Peyer's patch (tissue), 4 donors: ENCODE measurements around the gene BDNF. TPM values are rescaled to one million over a fixed set of nuclear protein-coding genes. Genes with fewer than 3 reads are reported as not detected.

Experiments used
- DNase-seq, 3 donors: peaks; one replicate each; pipeline ENCODE4 v3.0.0-alpha.2; 2017 to 2019
- H3K27ac ChIP-seq, 4 donors: fragments of 200-600 bp; sonication (generic); one replicate each; pipeline ENCODE4 v1.5.1; 2016 to 2019
- H3K27me3 ChIP-seq, 2 donors: fragments of 200-600 bp; sonication (generic); one replicate each; pipeline ENCODE4 v1.5.1; 2019
- H3K36me3 ChIP-seq, 3 donors: fragments of 200-600 bp; sonication (generic); one replicate each; pipeline ENCODE4 v1.5.1; 2016 to 2019
- H3K4me1 ChIP-seq, 4 donors: fragments of 200-600 bp; sonication (generic); one replicate each; pipeline ENCODE4 v1.5.1; 2016 to 2019
- H3K4me3 ChIP-seq, 4 donors: fragments of 200-600 bp; sonication (generic); 1 replicate in 3 of 4; 2 replicates in 1 of 4; pipeline ENCODE4 v1.5.1; 2016 to 2019; ENCODE audit warnings: mild to moderate bottlenecking in 1 of 4
- H3K9me3 ChIP-seq, 4 donors: fragments of 200-600 bp; sonication (generic); one replicate each; pipeline ENCODE4 v1.5.1; 2016 to 2019; ENCODE audit warnings: mild to moderate bottlenecking in 1 of 4
- CTCF ChIP-seq, 6 experiments: fragments of 450-650 bp in 4 of 6; fragments of 200-600 bp in 2 of 6; sonication (generic) in 1 of 6; IDR thresholded peaks; one replicate each; pipeline ENCODE4 v1.5.1; 2017 to 2019; ENCODE audit warnings: antibody characterized with exemption in 6 of 6, mild to moderate bottlenecking in 3 of 6, moderate library complexity in 1 of 6
- POLR2A ChIP-seq, 2 donors: fragments of 450-650 bp; IDR thresholded peaks; one replicate each; pipeline ENCODE4 v1.5.1; 2017; ENCODE audit warnings: antibody characterized with exemption in 2 of 2, mild to moderate bottlenecking in 2 of 2, moderate library complexity in 2 of 2
- total RNA-seq, 4 donors: library from RNA; depleted of rRNA; stranded (reverse); fragments of >200 nt; gene quantifications; one replicate each; pipeline ENCODE4 v1.1.0, GENCODE V29; 2016

The BDNF gene
- total RNA-seq, 4 donors from 2014 or later = 0.53 to 1.3 TPM; not detected in 2

GRCh38 chr11:27716216-27716615 is 16.0 kb upstream of the BDNF start:
- TF ChIP-seq CTCF (IDR thresholded peaks at IDR 0.05) (no peak), POLR2A (IDR thresholded peaks at IDR 0.05) (no peak)
- Histone ChIP-seq H3K27me3 (peaks cover 0 to 25% of the 10 kb centered on the region in 2 donors), H3K4me1 (peaks cover 0 to 14% (median 0%) of the 10 kb centered on the region in 4 donors), H3K36me3 (no peaks in the 10 kb centered on the region), H3K27ac (no peak overlapping the region), H3K9me3 (no peaks in the 10 kb centered on the region), H3K4me3 (no peak overlapping the region)
- DNase-seq = no peak

GRCh38 chr11:27711725-27712124 is 11.5 kb upstream of the BDNF start:
- Histone ChIP-seq H3K27me3 (no peaks in the 10 kb centered on the region), H3K36me3 (no peaks in the 10 kb centered on the region), H3K27ac (no peak overlapping the region), H3K4me3 (no peak overlapping the region), H3K9me3 (no peaks in the 10 kb centered on the region), H3K4me1 (no peaks in the 10 kb centered on the region)
- DNase-seq = no peak
- no peak for TF ChIP-seq CTCF (IDR thresholded peaks at IDR 0.05)
- no peak for TF ChIP-seq POLR2A (IDR thresholded peaks at IDR 0.05)

GRCh38 chr11:27710536-27710935 is 10.3 kb upstream of the BDNF start:
- no peak for DNase-seq
- no peaks in the 10 kb centered on the region for H3K27me3 ChIP-seq
- no peaks in the 10 kb centered on the region for H3K9me3 ChIP-seq
- H3K4me1 ChIP-seq = no peaks in the 10 kb centered on the region
- no peak overlapping the region for H3K4me3 ChIP-seq
- H3K36me3 ChIP-seq = no peaks in the 10 kb centered on the region
- H3K27ac ChIP-seq = no peak overlapping the region
- TF ChIP-seq POLR2A (IDR thresholded peaks at IDR 0.05) (no peak), CTCF (IDR thresholded peaks at IDR 0.05) (no peak)

- H3K4me1 ChIP-seq = no peaks in the 10 kb centered on the region
- no peak for DNase-seq
- no peaks in the 10 kb centered on the region for H3K27me3 ChIP-seq
- H3K36me3 ChIP-seq = no peaks in the 10 kb centered on the region
- H3K4me3 ChIP-seq = no peak overlapping the region
- no peak for TF ChIP-seq CTCF (IDR thresholded peaks at IDR 0.05)
- TF ChIP-seq POLR2A (IDR thresholded peaks at IDR 0.05) = no peak
- no peaks in the 10 kb centered on the region for H3K9me3 ChIP-seq
- H3K27ac ChIP-seq = no peak overlapping the region
Observed at GRCh38 chr11:27707676-27708075, 7.4 kb upstream of the BDNF start.

- no peak for TF ChIP-seq POLR2A (IDR thresholded peaks at IDR 0.05)
- peak in 4 of 6 experiments; percentile 42 to 57 (median 54) for TF ChIP-seq CTCF (IDR thresholded peaks at IDR 0.05)
- Histone ChIP-seq H3K27ac (no peak overlapping the region), H3K4me1 (peaks cover 0 to 8% (median 0%) of the 10 kb centered on the region in 4 donors), H3K36me3 (no peaks in the 10 kb centered on the region), H3K4me3 (no peak overlapping the region), H3K9me3 (no peaks in the 10 kb centered on the region), H3K27me3 (peaks cover 0 to 5% of the 10 kb centered on the region in 2 donors)
- DNase-seq = no peak
Observed at GRCh38 chr11:27705873-27706820, 5.9 kb upstream of the BDNF start.
